GM21786 (cell line): Measurements from ENCODE around the gene BTBD19.

Experiments
- ATAC-seq: cut with Tn5 transposase; IDR thresholded peaks from one replicate; pipeline ENCODE4 v1.9.1; 2021; ENCODE audit not compliant: unreplicated experiment

The BTBD19 gene

DNA sequence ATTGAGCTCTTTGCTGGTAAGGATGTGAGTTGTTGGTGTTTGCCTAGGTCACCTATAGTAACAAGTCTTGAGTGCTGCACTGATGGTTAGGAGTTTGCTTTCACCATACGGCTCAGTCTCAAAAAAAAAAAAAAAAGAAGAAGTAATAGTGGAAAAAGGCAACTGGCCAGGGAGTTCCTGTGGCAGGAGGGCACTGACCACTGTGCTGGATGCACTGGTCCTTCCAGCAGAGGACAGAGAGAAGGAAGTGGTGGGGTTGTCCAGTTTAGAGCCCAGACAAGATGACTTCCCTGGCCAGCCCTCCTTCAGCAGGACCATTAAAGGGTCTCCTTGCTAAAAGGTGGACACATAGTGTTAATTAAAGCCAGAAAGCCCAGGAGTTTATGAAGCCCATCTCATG is 46.6 kb downstream of the BTBD19 start:
- ATAC-seq, result no peak

DNA sequence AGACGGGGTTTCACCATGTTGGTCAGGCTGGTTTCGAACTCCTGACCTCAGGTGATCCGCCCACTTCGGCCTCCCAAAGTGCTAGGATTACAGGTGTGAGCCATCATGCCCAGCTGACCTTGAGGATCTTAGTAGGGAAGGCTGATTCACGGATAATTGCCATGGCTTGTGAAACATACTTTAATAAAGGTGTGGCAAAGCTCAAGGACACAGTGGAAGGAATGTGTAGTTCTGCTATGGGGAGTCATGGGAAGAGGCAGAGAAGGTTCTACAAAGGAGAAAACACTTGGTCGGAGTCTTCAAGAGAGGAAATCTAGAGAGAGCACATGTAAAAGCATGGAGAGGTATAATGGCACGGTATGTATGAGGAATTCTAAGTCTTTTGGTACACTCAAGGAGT is 47.4 kb downstream of the BTBD19 start:
- no peak for ATAC-seq

DNA sequence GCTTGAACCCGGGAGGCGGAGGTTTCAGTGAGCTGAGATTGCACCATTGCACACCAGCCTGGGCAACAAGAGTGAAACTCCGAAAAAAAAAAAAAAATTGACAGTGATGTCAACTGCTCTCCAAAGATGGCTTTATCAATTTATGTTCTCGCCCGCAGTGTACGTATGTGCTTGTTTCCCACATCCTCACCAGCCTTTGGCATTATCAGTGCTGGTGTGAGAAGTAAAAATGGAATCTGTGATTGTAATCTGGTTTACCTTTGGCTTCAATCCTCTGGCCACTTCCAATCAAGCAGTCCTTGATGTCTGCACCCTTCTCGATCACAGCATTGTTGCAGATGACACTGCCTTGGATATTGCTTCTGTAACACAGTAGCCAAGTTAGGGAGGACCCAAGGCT is 49.1 kb downstream of the BTBD19 start:
- no peak for ATAC-seq

DNA sequence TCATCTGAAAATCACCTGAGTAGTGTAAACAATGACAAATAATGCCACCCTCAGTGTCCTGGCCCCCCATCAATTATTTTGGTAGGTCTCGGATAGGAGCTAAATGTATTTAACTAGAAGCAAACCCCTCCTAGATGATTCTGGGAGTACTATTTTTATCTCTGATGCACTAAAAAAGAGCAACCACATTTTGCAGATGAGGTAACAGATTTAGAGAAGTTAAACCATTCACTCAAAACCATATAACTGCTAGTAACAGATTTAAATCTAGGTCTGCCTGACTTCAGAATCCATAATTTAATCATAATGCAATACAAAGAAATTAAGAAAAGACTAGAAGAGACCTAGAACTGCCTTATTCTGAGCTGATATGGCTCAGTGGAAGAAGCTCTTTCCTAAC is 52.0 kb downstream of the BTBD19 start:
- ATAC-seq, result no peak

DNA sequence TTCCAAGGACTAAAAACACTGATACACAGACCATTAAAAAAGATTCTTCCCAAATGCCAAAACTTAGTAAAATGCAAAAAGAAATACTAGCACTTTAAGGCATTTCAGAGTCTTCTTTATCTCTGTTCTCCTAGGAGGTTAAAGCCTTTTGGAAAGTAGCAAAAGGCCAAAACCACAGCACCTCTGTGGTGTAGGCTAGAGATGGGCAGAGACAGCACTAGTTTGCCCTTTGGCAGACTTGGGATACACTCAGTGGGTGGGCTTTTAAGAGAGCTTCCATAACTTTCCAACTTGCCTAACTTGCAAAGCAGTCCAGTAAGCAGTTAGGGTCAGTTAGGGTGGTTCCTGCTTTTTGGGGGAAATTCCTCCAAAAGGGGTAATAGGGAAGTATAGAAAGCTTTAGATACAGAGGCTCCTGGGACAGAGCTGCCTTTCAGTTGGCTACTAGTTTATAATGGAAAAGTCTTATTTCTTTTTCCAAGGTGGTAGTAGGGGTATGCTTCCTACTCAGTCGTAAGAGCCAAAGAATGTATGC is 52.6 kb downstream of the BTBD19 start:
- ATAC-seq, result no peak

DNA sequence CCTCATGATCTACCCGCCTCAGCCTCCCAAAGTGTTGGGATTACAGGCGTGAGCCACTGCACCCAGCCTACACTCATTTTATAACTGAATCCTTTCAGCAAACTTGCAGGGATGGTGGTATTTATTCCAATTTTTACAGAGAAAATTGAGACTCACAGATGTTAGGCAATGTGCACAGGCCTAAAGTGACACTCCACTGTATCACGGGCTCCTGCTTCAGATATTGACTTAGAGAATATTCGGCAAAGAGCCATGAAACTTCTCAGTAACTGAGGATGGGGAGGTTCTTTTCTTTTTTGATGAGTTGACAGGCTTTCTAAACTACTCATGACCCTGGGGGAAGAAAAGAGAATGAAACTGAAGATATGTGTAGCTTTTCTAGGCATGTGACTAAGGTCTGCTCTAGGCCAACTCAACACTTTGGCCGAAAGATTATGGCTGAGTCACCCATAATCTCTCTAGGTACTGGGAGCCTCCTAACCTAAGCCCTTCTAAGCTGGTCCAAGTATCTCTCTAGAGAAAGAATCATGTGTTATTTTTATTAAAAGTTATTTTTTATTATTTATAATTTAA is 54.6 kb downstream of the BTBD19 start:
- ATAC-seq, result no peak
